DOHH2 (cell line): ENCODE results near the gene F12.

Experiments used
- H3F3A ChIP-seq: fragments of 200-600 bp; sonication (generic), shearing (Covaris generic); 2 replicates; pipeline ENCODE4 v1.6.0; 2016; ENCODE audit warnings: antibody characterized with exemption, mild to moderate bottlenecking; ENCODE audit not compliant: control insufficient read depth, insufficient read depth
- H3K27ac ChIP-seq: fragments of 200-600 bp; sonication (generic); 2 replicates; pipeline ENCODE4 v1.5.1; 2014; ENCODE audit warnings: low read depth, mild to moderate bottlenecking, low read length, moderate library complexity
- H3K27me3 ChIP-seq: fragments of 200-600 bp; sonication (generic); 2 replicates; pipeline ENCODE4 v1.6.1; 2014; ENCODE audit warnings: mild to moderate bottlenecking, low read length, mixed read lengths; ENCODE audit not compliant: control insufficient read depth
- H3K36me3 ChIP-seq: fragments of 200-600 bp; sonication (generic); 2 replicates; pipeline ENCODE4 v1.6.1; 2014; ENCODE audit warnings: mild to moderate bottlenecking, low read length, moderate library complexity, mixed read lengths; ENCODE audit not compliant: control insufficient read depth
- H3K4me1 ChIP-seq: fragments of 200-600 bp; sonication (generic); 2 replicates; pipeline ENCODE4 v1.6.1; 2014; ENCODE audit warnings: mild to moderate bottlenecking, low read length, mixed read lengths; ENCODE audit not compliant: control insufficient read depth
- H3K4me2 ChIP-seq: fragments of 200-600 bp; sonication (generic); 2 replicates; pipeline ENCODE4 v1.6.0; 2014; ENCODE audit warnings: mild to moderate bottlenecking, low read length, moderate library complexity
- H3K4me3 ChIP-seq: fragments of 200-600 bp; sonication (generic); 2 replicates; pipeline ENCODE4 v1.5.1; 2014; ENCODE audit warnings: mild to moderate bottlenecking, low read length, mixed read lengths
- H3K79me2 ChIP-seq: fragments of 200-600 bp; sonication (generic); 2 replicates; pipeline ENCODE4 v1.6.1; 2014; ENCODE audit warnings: mild to moderate bottlenecking, low read length, mixed read lengths; ENCODE audit not compliant: control insufficient read depth
- H3K9me2 ChIP-seq: fragments of 200-600 bp; sonication (generic); replicated peaks from 2 replicates; pipeline ENCODE4 v1.6.1; 2014; ENCODE audit warnings: mild to moderate bottlenecking, low read length, mixed read lengths; ENCODE audit not compliant: control insufficient read depth
- H3K9me3 ChIP-seq: fragments of 200-600 bp; sonication (generic); 2 replicates; pipeline ENCODE4 v1.6.1; 2014; ENCODE audit warnings: antibody characterized with exemption, low read length, mixed read lengths; ENCODE audit not compliant: control insufficient read depth, insufficient read depth
- H4K20me1 ChIP-seq: fragments of 200-600 bp; sonication (generic); 2 replicates; pipeline ENCODE4 v1.6.0; 2014; ENCODE audit warnings: low read depth, mild to moderate bottlenecking, antibody characterized with exemption, low read length, moderate library complexity; ENCODE audit not compliant: control insufficient read depth, insufficient read depth
- CTCF ChIP-seq: fragments of 200-600 bp; sonication (generic); IDR thresholded peaks from one replicate; pipeline ENCODE4 v1.5.1; 2014; ENCODE audit warnings: antibody characterized with exemption, mild to moderate bottlenecking, low read depth, low read length; ENCODE audit not compliant: poor library complexity, severe bottlenecking
- EZH2phosphoT487 ChIP-seq: fragments of 200-600 bp; sonication (generic); IDR thresholded peaks from 2 replicates; pipeline ENCODE4 v1.6.1; 2017; ENCODE audit warnings: borderline replicate concordance, mild to moderate bottlenecking, antibody characterized with exemption, low read length, moderate library complexity, mixed read lengths

The F12 gene

GRCh38 chr5:177390363-177391300 lies 18.7 kb downstream of the F12 start:
- Histone ChIP-seq H3K4me1 (peaks cover 64% of the 10 kb centered on the region), H3K79me2 (no peaks in the 10 kb centered on the region), H3K4me3 (peak overlapping the region; percentile 49), H3K27me3 (no peaks in the 10 kb centered on the region), H4K20me1 (no peaks in the 10 kb centered on the region), H3K4me2 (peak overlapping the region; percentile 67), H3K9me2 (no peaks in the 10 kb centered on the region), H3K27ac (peak overlapping the region; percentile 65), H3F3A (peaks cover 13% of the 10 kb centered on the region), H3K36me3 (no peaks in the 10 kb centered on the region), H3K9me3 (no peaks in the 10 kb centered on the region)
- TF ChIP-seq CTCF (peak; percentile 96), EZH2phosphoT487 (no peak)

- Histone ChIP-seq H3K4me2 (peak overlapping the region; percentile 67), H3K4me1 (peaks cover 64% of the 10 kb centered on the region), H3F3A (peaks cover 13% of the 10 kb centered on the region), H3K9me2 (no peaks in the 10 kb centered on the region), H3K27ac (peak overlapping the region; percentile 65), H3K36me3 (no peaks in the 10 kb centered on the region), H3K27me3 (no peaks in the 10 kb centered on the region), H3K4me3 (peak overlapping the region; percentile 49), H3K9me3 (no peaks in the 10 kb centered on the region), H4K20me1 (no peaks in the 10 kb centered on the region), H3K79me2 (no peaks in the 10 kb centered on the region)
- no peak for TF ChIP-seq CTCF
- no peak for TF ChIP-seq EZH2phosphoT487
Observed at GRCh38 chr5:177389241-177390169, 19.9 kb downstream of the F12 start.

- peaks cover 60% of the 10 kb centered on the region for H3K4me1 ChIP-seq
- no peaks in the 10 kb centered on the region for H3K9me3 ChIP-seq
- peak overlapping the region; percentile 67 for H3K4me2 ChIP-seq
- no peak for TF ChIP-seq EZH2phosphoT487
- no peak for TF ChIP-seq CTCF
- peaks cover 13% of the 10 kb centered on the region for H3F3A ChIP-seq
- peaks cover 8% of the 10 kb centered on the region; the same call in 1 of the 2 replicates for H3K27me3 ChIP-seq
- no peaks in the 10 kb centered on the region for H3K9me2 ChIP-seq
- H3K4me3 ChIP-seq: peak overlapping the region; percentile 49
- H3K36me3 ChIP-seq: no peaks in the 10 kb centered on the region
- H3K79me2 ChIP-seq: no peaks in the 10 kb centered on the region
- H3K27ac ChIP-seq: peak overlapping the region; percentile 65
- no peaks in the 10 kb centered on the region for H4K20me1 ChIP-seq
Observed at GRCh38 chr5:177388521-177389052, 20.8 kb downstream of the F12 start.
